ENCODE data around the gene ELK1. TPM values are rescaled to one million over a fixed set of nuclear protein-coding genes. Genes with fewer than 3 reads are reported as not detected.

Gene ELK1
- total RNA-seq, 1 donor from 2014 or later, result 29.2 TPM

- Histone ChIP-seq H3K27me3 (no peaks in the 10 kb centered on the region), H3K4me1 (no peaks in the 10 kb centered on the region), H3K9me3 (no peaks in the 10 kb centered on the region), H3K27ac (no peak overlapping the region), H3K4me3 (no peak overlapping the region), H3K36me3 (no peaks in the 10 kb centered on the region)
- no peak for ATAC-seq
- DNase-seq, result no peak
- intact Hi-C loops (cut with DNase I), result no loop called here
- TF ChIP-seq CTCF (IDR thresholded peaks at IDR 0.05), result no peak
Measured at GRCh38 chrX:47595716-47596251, 54.6 kb downstream of the ELK1 start.

DNA sequence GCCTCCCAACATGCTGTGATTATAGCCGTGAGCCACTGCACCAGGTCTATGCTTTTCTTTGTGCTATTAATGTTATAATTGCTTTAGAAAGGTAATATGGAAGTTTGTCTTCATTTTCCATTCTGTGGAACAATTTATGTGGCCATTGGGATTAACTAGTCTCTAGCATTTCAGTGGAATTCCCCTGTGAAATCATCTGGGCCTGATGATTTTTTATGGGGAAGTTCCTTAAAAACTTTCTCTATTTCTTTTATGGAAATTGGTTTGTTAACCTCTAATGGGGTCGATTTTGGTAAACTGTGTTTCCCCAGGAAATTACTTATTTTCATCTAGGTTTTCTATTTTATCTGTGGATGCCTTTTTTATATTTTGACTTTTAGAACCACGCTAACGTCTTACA, 56.8 kb downstream of the ELK1 start:
- Histone ChIP-seq H3K4me1 (no peaks in the 10 kb centered on the region), H3K27me3 (no peaks in the 10 kb centered on the region), H3K36me3 (no peaks in the 10 kb centered on the region), H3K4me3 (no peak overlapping the region), H3K9me3 (no peaks in the 10 kb centered on the region), H3K27ac (no peak overlapping the region)
- intact Hi-C loops (cut with DNase I), result no loop called here
- TF ChIP-seq CTCF (IDR thresholded peaks at IDR 0.05), result no peak
- DNase-seq (no peak), ATAC-seq (no peak)

- no peaks in the 10 kb centered on the region for H3K36me3 ChIP-seq
- TF ChIP-seq CTCF (IDR thresholded peaks at IDR 0.05), result no peak
- H3K27ac ChIP-seq, result no peak overlapping the region
- no peak overlapping the region for H3K4me3 ChIP-seq
- DNase-seq (no peak), ATAC-seq (no peak)
- H3K27me3 ChIP-seq, result no peaks in the 10 kb centered on the region
- H3K9me3 ChIP-seq, result no peaks in the 10 kb centered on the region
- intact Hi-C loops (cut with DNase I), result no loop called here
- no peaks in the 10 kb centered on the region for H3K4me1 ChIP-seq
Measured at GRCh38 chrX:47590984-47591383, 59.4 kb downstream of the ELK1 start.

GRCh38 chrX:47587906-47588735, 62.2 kb downstream of the ELK1 start:
- Histone ChIP-seq H3K9me3 (no peaks in the 10 kb centered on the region), H3K27ac (no peak overlapping the region), H3K36me3 (no peaks in the 10 kb centered on the region), H3K4me3 (no peak overlapping the region), H3K27me3 (no peaks in the 10 kb centered on the region), H3K4me1 (no peaks in the 10 kb centered on the region)
- intact Hi-C loops (cut with DNase I), result no loop called here
- ATAC-seq, result no peak
- DNase-seq, result no peak
- TF ChIP-seq CTCF (IDR thresholded peaks at IDR 0.05), result no peak

DNA sequence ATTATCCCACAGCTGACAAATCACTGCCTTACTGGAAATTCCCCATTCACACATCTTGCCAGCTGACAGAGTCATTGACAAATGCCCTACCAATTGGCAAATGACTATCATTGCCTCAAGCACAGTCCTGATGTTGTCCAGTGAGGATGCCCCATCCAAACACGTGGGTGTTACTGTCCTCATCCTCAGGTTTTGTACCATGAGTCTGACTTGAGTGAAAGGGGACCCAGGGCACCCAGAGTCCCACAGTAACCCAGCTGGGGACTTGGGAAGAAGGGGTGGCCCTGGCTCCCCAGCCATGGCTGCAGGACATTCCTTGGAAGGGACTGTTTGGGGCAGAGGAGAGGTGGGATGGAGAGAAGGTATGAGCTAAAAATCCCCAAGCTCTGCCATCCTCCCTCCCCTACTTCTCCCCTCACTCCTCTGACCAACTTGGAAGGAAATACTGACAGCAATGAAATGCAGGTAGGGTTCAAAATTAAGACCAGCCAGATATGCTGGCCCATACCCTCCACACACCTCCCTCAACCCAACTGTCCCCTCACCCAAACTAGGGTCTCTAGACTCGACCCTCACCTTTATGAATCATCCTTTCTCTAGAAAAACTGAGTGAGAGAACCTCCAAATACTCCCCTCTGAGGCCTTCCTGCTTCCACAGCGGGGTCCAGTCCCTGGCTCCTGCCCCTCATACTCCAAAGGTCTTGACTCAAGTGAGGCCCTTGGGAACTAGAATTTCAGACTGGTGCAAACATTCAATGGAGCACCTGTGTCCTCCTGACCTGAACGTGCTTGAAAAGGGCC, 63.1 kb downstream of the ELK1 start:
- Histone ChIP-seq H3K4me1 (no peaks in the 10 kb centered on the region), H3K36me3 (no peaks in the 10 kb centered on the region), H3K27me3 (no peaks in the 10 kb centered on the region), H3K4me3 (no peak overlapping the region), H3K9me3 (no peaks in the 10 kb centered on the region), H3K27ac (no peak overlapping the region)
- no peak for TF ChIP-seq CTCF (IDR thresholded peaks at IDR 0.05)
- ATAC-seq (no peak), DNase-seq (no peak)
- intact Hi-C loops (cut with DNase I), result no loop called here

Measured in upper lobe of right lung (tissue), 1 donor.